T-helper 2 cell treated with Interferon-gamma antibody and Interleukin-4, amounts not matched to agents 5 μg/mL and 100 μg/mL, for 36 hours (primary cell): ENCODE measurements around the gene IL1RAPL1.

Experiments
- DNase-seq: peaks from one replicate; pipeline ENCODE4 v3.0.0; 2021; ENCODE audit warnings: low spot score
- H3K27ac Mint-ChIP-seq: one replicate; pipeline ENCODE4 v1.8.0; 2021; ENCODE audit warnings: mild to moderate bottlenecking, mixed read lengths
- H3K27me3 Mint-ChIP-seq: one replicate; pipeline ENCODE4 v1.8.0; 2021; ENCODE audit warnings: low read depth, mixed read lengths
- H3K36me3 Mint-ChIP-seq: one replicate; pipeline ENCODE4 v1.8.0; 2021; ENCODE audit warnings: low read depth, mixed read lengths
- H3K4me1 Mint-ChIP-seq: one replicate; pipeline ENCODE4 v1.8.0; 2021; ENCODE audit warnings: low read depth, mixed read lengths
- H3K4me3 Mint-ChIP-seq: one replicate; pipeline ENCODE4 v1.8.0; 2022; ENCODE audit warnings: mild to moderate bottlenecking, moderate library complexity, mixed read lengths
- H3K9me3 Mint-ChIP-seq: one replicate; pipeline ENCODE4 v1.8.0; 2021; ENCODE audit warnings: mixed read lengths

The IL1RAPL1 gene

DNA sequence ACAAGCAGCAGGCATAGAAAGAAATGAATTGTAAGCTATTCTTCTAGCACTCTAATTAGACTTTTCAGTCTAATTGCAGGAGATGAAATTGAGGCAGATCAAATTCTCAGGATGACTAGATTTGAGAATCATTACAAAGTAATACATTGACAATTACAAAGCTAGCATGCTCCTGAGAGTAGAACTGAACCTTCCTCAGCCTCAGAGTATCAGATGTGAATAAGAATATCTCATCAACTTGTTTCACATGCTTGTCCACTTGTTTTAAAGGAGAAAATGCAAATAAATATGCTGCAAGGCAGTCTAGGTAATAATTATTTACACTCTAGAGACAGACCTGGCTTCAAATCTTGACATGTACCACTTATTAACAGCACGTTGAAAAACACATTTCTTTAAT lies 1137.1 kb downstream of the IL1RAPL1 start:
- no peaks in the 10 kb centered on the region for H3K27me3 Mint-ChIP-seq
- H3K9me3 Mint-ChIP-seq, result no peaks in the 10 kb centered on the region
- no peak overlapping the region for H3K27ac Mint-ChIP-seq
- H3K4me3 Mint-ChIP-seq, result no peak overlapping the region
- no peaks in the 10 kb centered on the region for H3K36me3 Mint-ChIP-seq
- H3K4me1 Mint-ChIP-seq, result no peaks in the 10 kb centered on the region
- no peak for DNase-seq

DNA sequence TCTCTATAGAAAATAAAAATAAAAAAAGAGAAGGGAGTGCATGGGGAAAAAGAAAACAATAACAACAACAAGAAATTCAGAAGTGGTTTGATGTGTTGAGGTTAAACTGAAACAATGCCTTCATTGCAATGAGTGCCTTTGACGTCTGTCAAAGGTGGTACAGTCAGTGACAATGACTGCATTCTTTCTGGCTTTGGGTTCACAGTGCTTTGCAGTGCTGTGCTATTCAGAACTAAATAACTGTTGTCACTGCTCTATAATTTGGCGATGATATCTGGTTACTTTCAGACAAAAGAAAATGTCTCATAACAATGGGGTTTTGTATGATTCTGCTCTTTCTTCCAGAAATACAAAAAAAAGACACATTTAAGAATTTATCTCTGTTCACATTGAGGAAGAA lies 1139.6 kb downstream of the IL1RAPL1 start:
- no peak overlapping the region for H3K27ac Mint-ChIP-seq
- H3K4me1 Mint-ChIP-seq, result no peaks in the 10 kb centered on the region
- H3K36me3 Mint-ChIP-seq, result no peaks in the 10 kb centered on the region
- no peak overlapping the region for H3K4me3 Mint-ChIP-seq
- H3K9me3 Mint-ChIP-seq, result no peaks in the 10 kb centered on the region
- DNase-seq, result no peak
- no peaks in the 10 kb centered on the region for H3K27me3 Mint-ChIP-seq

GRCh38 chrX:29728639-29729038 lies 1141.4 kb downstream of the IL1RAPL1 start:
- Mint-ChIP-seq H3K27me3 (no peaks in the 10 kb centered on the region), H3K4me3 (no peak overlapping the region), H3K4me1 (no peaks in the 10 kb centered on the region), H3K36me3 (no peaks in the 10 kb centered on the region), H3K27ac (no peak overlapping the region), H3K9me3 (peaks cover 4% of the 10 kb centered on the region)
- DNase-seq, result no peak

DNA sequence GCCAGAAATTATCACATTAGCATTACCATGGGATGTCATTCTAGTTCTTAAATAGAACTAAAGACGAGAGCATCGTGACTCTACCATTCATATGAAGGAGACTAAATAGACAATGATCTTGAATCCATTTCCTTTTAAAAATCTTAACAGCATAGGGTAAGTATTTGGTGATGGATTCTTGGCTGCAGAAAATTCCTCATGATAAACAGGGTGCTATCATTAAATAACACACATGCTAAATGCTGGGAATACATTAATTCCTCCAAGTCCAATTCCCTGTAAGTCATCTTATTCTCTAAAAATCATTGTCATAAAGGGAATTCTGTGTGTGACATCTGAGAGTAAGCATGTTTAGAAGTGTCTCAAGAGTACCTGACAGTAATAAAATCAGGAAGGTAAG lies 1157.7 kb downstream of the IL1RAPL1 start:
- Mint-ChIP-seq H3K4me1 (no peaks in the 10 kb centered on the region), H3K27ac (no peak overlapping the region), H3K36me3 (no peaks in the 10 kb centered on the region), H3K27me3 (no peaks in the 10 kb centered on the region), H3K4me3 (no peak overlapping the region), H3K9me3 (no peaks in the 10 kb centered on the region)
- DNase-seq, result no peak

GRCh38 chrX:29746326-29746725 lies 1159.1 kb downstream of the IL1RAPL1 start:
- no peak overlapping the region for H3K4me3 Mint-ChIP-seq
- H3K4me1 Mint-ChIP-seq, result no peaks in the 10 kb centered on the region
- H3K9me3 Mint-ChIP-seq, result no peaks in the 10 kb centered on the region
- H3K36me3 Mint-ChIP-seq, result no peaks in the 10 kb centered on the region
- no peaks in the 10 kb centered on the region for H3K27me3 Mint-ChIP-seq
- no peak overlapping the region for H3K27ac Mint-ChIP-seq
- no peak for DNase-seq

GRCh38 chrX:29762006-29762405 lies 1174.8 kb downstream of the IL1RAPL1 start:
- Mint-ChIP-seq H3K4me1 (no peaks in the 10 kb centered on the region), H3K27me3 (no peaks in the 10 kb centered on the region), H3K9me3 (no peaks in the 10 kb centered on the region), H3K4me3 (no peak overlapping the region), H3K36me3 (no peaks in the 10 kb centered on the region), H3K27ac (no peak overlapping the region)
- no peak for DNase-seq

GRCh38 chrX:29775890-29776289 lies 1188.6 kb downstream of the IL1RAPL1 start:
- H3K9me3 Mint-ChIP-seq, result peaks cover 6% of the 10 kb centered on the region

DNA sequence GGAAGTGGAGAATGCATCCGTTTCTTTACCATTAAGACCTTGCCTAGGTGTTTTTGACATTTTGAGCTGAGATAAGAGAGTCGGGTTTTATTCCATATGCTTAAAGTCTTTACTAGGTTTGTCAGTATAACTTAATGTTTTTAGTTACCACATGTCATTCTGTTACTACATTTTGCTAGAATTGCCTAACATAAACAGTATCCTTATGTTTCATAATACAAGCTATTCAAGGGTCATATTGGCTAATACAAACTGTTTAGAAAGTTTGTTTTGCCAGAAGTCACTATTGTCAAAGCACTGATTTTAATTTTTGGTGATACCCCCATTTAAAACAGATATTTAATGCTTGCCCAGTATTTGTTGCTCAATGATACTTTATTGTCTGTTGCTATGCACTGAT lies 1200.4 kb downstream of the IL1RAPL1 start:
- no peak for DNase-seq
- Mint-ChIP-seq H3K4me3 (no peak overlapping the region), H3K27me3 (no peaks in the 10 kb centered on the region), H3K27ac (no peak overlapping the region), H3K36me3 (no peaks in the 10 kb centered on the region), H3K4me1 (no peaks in the 10 kb centered on the region), H3K9me3 (peaks cover 6% of the 10 kb centered on the region)

More at GRCh38 chrX:29775890-29776289, 1188.6 kb downstream of the IL1RAPL1 start:
- no peak overlapping the region for H3K4me3 Mint-ChIP-seq
- H3K4me1 Mint-ChIP-seq, result no peaks in the 10 kb centered on the region
- no peak overlapping the region for H3K27ac Mint-ChIP-seq
- DNase-seq, result no peak
- H3K36me3 Mint-ChIP-seq, result no peaks in the 10 kb centered on the region
- no peaks in the 10 kb centered on the region for H3K27me3 Mint-ChIP-seq

DNA sequence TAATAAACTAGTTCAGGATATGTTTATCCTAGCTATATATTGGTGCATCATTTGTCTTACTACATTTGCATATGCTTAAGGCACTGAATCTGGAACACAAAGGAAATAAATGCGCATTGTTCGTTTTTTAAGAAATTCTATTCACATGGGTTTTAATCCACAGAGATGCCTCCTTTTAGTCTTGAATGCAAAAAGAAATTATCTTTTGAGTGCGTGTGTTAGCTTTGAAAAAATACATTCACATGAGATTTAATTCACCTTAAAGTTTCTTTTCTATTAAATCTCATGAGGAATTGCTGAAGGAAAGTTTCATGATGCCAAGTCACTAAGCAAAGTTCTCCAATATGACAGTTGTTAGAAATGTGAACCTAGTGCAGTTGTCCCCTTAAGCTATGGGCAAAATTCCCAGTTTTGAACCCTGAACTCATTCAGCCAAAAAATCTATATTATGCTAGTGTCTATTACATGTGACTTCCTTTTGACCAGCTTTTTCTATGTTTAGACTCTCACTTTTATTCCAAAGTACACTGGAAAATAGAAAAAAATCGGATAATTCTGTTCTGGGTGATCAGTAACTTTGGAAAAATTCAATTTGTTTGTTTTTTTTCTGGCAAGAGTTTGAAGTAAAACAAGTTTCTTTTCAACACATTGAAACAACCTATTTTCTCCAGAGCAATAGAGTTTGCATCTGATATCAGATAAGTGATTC lies 1201.9 kb downstream of the IL1RAPL1 start:
- no peaks in the 10 kb centered on the region for H3K36me3 Mint-ChIP-seq
- no peak overlapping the region for H3K4me3 Mint-ChIP-seq
- H3K9me3 Mint-ChIP-seq, result peaks cover 6% of the 10 kb centered on the region
- H3K27me3 Mint-ChIP-seq, result no peaks in the 10 kb centered on the region
- no peaks in the 10 kb centered on the region for H3K4me1 Mint-ChIP-seq
- no peak for DNase-seq
- H3K27ac Mint-ChIP-seq, result no peak overlapping the region

DNA sequence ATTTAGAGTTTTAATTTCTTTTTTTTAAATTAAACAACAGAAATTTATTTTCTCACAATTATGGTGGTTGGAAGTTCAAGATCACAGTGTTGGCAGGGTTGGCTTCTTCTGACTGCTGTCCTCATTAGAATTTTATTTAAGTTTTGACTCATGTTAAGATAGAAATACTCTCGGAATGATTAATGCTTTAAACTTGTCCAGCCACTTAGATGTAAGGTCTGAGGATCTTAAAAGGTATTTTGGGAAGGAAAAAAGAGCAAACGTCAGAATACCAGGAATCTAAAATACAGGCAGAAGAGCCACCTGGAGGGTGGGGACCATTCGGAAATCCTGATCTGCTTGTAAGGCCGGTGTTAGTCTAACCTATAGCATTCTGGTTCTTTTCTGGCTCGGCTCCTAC lies 1205.1 kb downstream of the IL1RAPL1 start:
- no peaks in the 10 kb centered on the region for H3K4me1 Mint-ChIP-seq
- H3K4me3 Mint-ChIP-seq, result no peak overlapping the region
- H3K9me3 Mint-ChIP-seq, result peaks cover 6% of the 10 kb centered on the region
- DNase-seq, result no peak
- H3K36me3 Mint-ChIP-seq, result no peaks in the 10 kb centered on the region
- H3K27me3 Mint-ChIP-seq, result no peaks in the 10 kb centered on the region
- H3K27ac Mint-ChIP-seq, result no peak overlapping the region

DNA sequence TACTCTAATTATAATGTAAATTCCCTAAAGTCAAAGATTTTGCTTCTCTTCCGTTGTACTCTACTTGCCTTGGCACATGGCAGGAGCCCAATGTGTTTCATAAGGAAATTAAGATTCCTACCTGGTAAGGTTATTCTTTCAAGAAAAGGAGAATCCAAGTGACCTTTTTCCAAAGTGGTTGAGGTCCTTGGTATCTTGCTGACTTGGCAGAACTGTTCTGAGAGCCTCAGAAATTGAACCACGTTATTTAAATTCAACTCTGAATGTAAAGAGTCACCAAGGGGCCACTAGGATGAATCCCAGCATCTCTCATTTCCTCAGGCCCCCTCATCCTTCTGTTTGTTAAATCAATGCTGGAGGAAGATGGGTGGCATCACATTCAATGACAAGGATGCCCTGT lies 1209.9 kb downstream of the IL1RAPL1 start:
- H3K27me3 Mint-ChIP-seq, result no peaks in the 10 kb centered on the region
- DNase-seq, result no peak
- H3K9me3 Mint-ChIP-seq, result no peaks in the 10 kb centered on the region
- H3K27ac Mint-ChIP-seq, result no peak overlapping the region
- no peak overlapping the region for H3K4me3 Mint-ChIP-seq
- H3K36me3 Mint-ChIP-seq, result no peaks in the 10 kb centered on the region
- no peaks in the 10 kb centered on the region for H3K4me1 Mint-ChIP-seq

DNA sequence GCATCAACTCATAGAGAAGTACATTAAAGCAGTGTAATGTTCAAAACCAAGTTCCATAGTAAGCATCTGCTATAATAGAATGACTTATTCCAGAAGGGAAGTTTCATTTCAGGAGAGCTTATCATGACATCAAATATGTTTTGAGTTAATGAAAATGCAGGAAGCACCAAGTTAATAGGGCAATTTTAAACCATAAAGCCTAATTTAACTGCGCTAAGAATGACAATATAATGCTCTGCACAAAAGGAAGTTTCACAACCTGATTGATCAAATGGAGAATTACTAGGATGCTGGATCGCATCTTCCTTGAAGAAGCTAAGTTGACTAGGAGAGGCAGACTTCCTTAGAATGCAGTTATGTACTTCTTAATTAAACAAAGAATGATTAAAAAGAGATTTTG lies 1211.2 kb downstream of the IL1RAPL1 start:
- Mint-ChIP-seq H3K4me1 (no peaks in the 10 kb centered on the region), H3K27me3 (no peaks in the 10 kb centered on the region), H3K9me3 (no peaks in the 10 kb centered on the region), H3K27ac (no peak overlapping the region), H3K4me3 (no peak overlapping the region), H3K36me3 (no peaks in the 10 kb centered on the region)
- no peak for DNase-seq

GRCh38 chrX:29813174-29813573 lies 1225.9 kb downstream of the IL1RAPL1 start:
- no peak overlapping the region for H3K27ac Mint-ChIP-seq
- H3K4me1 Mint-ChIP-seq, result no peaks in the 10 kb centered on the region
- no peak for DNase-seq
- peaks cover 8% of the 10 kb centered on the region for H3K9me3 Mint-ChIP-seq
- H3K36me3 Mint-ChIP-seq, result no peaks in the 10 kb centered on the region
- H3K27me3 Mint-ChIP-seq, result no peaks in the 10 kb centered on the region
- no peak overlapping the region for H3K4me3 Mint-ChIP-seq

GRCh38 chrX:29824176-29824906 lies 1237.1 kb downstream of the IL1RAPL1 start:
- Mint-ChIP-seq H3K9me3 (no peaks in the 10 kb centered on the region), H3K36me3 (no peaks in the 10 kb centered on the region), H3K4me3 (no peak overlapping the region), H3K27ac (no peak overlapping the region), H3K4me1 (no peaks in the 10 kb centered on the region), H3K27me3 (no peaks in the 10 kb centered on the region)
- DNase-seq, result no peak

DNA sequence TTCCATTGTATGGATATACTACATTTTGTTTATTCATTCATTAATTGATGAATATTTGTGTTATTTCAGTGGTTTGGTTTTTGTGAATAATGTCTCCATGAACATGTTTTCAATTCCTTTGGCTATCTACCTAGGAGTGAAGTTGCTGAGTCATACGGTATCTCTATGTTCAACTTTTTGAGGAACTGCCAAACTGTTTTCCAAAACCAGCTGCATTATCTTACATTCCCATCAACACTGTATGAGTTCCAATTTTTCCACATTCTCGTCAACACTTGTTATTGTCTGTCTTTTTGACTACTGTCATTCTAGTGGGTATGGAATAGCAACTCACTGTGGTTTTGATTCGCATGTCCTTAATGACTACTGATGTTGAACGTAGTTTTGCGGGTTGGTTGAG lies 1239.5 kb downstream of the IL1RAPL1 start:
- H3K4me3 Mint-ChIP-seq, result no peak overlapping the region
- H3K27me3 Mint-ChIP-seq, result no peaks in the 10 kb centered on the region
- H3K36me3 Mint-ChIP-seq, result no peaks in the 10 kb centered on the region
- H3K9me3 Mint-ChIP-seq, result no peaks in the 10 kb centered on the region
- H3K4me1 Mint-ChIP-seq, result no peaks in the 10 kb centered on the region
- no peak for DNase-seq
- H3K27ac Mint-ChIP-seq, result no peak overlapping the region
